ENCODE measurements around the gene KRT5. TPM values are rescaled to one million over a fixed set of nuclear protein-coding genes. Genes with fewer than 3 reads are reported as not detected.

The KRT5 gene
- polyA plus RNA-seq, 3 donors = 0.04 TPM; not detected in 2

DNA sequence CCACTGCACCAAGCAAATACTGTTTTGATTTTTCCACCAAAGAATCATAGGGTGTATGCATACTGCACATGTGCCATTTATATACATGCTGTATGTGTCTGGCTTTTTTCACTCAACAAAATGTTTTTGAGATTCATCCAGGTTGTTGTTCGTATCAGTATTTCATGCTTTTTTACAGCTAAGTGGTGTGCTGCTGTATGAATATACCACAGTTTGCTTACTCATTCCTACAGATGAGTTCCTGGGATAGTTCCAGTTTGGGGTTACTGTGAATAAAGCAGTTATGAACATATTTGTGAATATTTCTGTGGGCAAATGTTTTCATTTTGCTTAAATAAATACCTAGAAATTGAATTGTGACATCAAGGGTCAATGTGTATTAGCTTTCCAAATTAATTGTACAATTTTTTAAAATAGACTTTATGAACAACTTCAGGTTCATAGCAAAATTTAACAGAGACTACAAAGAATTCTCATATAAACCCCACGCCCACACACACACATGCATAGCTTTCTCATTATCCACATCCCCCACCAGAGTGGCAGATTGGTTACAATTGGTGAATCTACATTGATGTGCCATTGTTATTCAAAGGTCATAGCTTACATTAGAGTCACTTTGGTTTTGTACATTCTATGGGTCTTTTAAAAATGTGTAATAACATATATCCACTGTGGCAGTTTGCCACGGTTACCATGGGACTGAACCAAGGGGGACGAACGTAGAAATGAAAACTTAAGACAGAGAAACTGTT is 20.2 kb downstream of the KRT5 start:
- TF ChIP-seq CTCF (IDR thresholded peaks at IDR 0.05) = no peak
- intact Hi-C loops (cut with micrococcal nuclease) = no loop called here
- H3K36me3 ChIP-seq (replicated peaks in 1 of 2; ENCODE audit: control insufficient read depth in 1 of 2, insufficient read depth in 2 of 2, low read length in 2 of 2) = no peaks in the 10 kb centered on the region
- no peaks in the 10 kb centered on the region for H3K79me2 ChIP-seq (ENCODE audit: insufficient read depth, low read length)
- H3K27ac Mint-ChIP-seq = no peak overlapping the region
- no peak overlapping the region for H3K4me2 ChIP-seq (replicated peaks; ENCODE audit: extremely low read depth, low read length, poor library complexity, severe bottlenecking)
- no peak overlapping the region for H3K9ac ChIP-seq (ENCODE audit: insufficient read depth, low read length, poor library complexity, severe bottlenecking)
- H3K9me3 ChIP-seq (replicated peaks in 1 of 2; ENCODE audit: control insufficient read depth in 1 of 2, insufficient read depth in 1 of 2, low read length in 2 of 2) = peaks cover 0 to 8% of the 10 kb centered on the region in 2 donors
- H3K4me1 Mint-ChIP-seq = peaks cover 8% of the 10 kb centered on the region
- H4K20me1 ChIP-seq (ENCODE audit: insufficient read depth, low read length) = no peaks in the 10 kb centered on the region
- peaks cover 4 to 8% of the 10 kb centered on the region in 2 donors for H3K4me1 ChIP-seq (ENCODE audit: control insufficient read depth in 1 of 2, insufficient read depth in 2 of 2, low read length in 2 of 2)
- H3K27me3 Mint-ChIP-seq (ENCODE audit: low read depth in 3 of 3) = peaks cover 3 to 18% (median 4%) of the 10 kb centered on the region in 3 donors
- no peak for DNase-seq
- H2AFZ ChIP-seq (ENCODE audit: insufficient read depth, low read depth, low read length, poor library complexity, severe bottlenecking) = no peak overlapping the region
- H3K27me3 ChIP-seq (ENCODE audit: control insufficient read depth in 2 of 2, insufficient read depth in 2 of 2, low read length in 2 of 2) = no peaks in the 10 kb centered on the region
- no peak overlapping the region for H3K4me3 ChIP-seq (replicated peaks in 1 of 3; ENCODE audit: low read depth in 2 of 3, low read length in 3 of 3)
- H3K36me3 Mint-ChIP-seq = no peaks in the 10 kb centered on the region
- no peak overlapping the region for H3K4me3 Mint-ChIP-seq
- no peak overlapping the region for H3K27ac ChIP-seq (ENCODE audit: low read depth in 1 of 2, low read length in 2 of 2)
- WGBS (ENCODE audit: insufficient coverage) = 100% methylated on average over 3 of the region's 5 CpGs
- H3K9me3 Mint-ChIP-seq = peaks cover 0 to 17% (median 9%) of the 10 kb centered on the region in 7 donors

GRCh38 chr12:52498946-52499345 is 21.2 kb downstream of the KRT5 start:
- no peaks in the 10 kb centered on the region for H4K20me1 ChIP-seq (ENCODE audit: insufficient read depth, low read length)
- intact Hi-C loops (cut with micrococcal nuclease) = no loop called here
- no peak overlapping the region for H2AFZ ChIP-seq (ENCODE audit: insufficient read depth, low read depth, low read length, poor library complexity, severe bottlenecking)
- Mint-ChIP-seq H3K27ac (no peak overlapping the region), H3K4me3 (no peak overlapping the region), H3K36me3 (no peaks in the 10 kb centered on the region), H3K27me3 (ENCODE audit: low read depth in 3 of 3) (peaks cover 4 to 13% (median 5%) of the 10 kb centered on the region in 3 donors), H3K4me1 (peaks cover 19% of the 10 kb centered on the region), H3K9me3 (peaks cover 0 to 17% (median 9%) of the 10 kb centered on the region in 7 donors)
- no peaks in the 10 kb centered on the region for H3K36me3 ChIP-seq (replicated peaks in 1 of 2; ENCODE audit: control insufficient read depth in 1 of 2, insufficient read depth in 2 of 2, low read length in 2 of 2)
- no peak overlapping the region for H3K4me2 ChIP-seq (replicated peaks; ENCODE audit: extremely low read depth, low read length, poor library complexity, severe bottlenecking)
- no peak overlapping the region for H3K4me3 ChIP-seq (replicated peaks in 1 of 3; ENCODE audit: low read depth in 2 of 3, low read length in 3 of 3)
- no peak overlapping the region for H3K27ac ChIP-seq (ENCODE audit: low read depth in 1 of 2, low read length in 2 of 2)
- H3K9me3 ChIP-seq (replicated peaks in 1 of 2; ENCODE audit: control insufficient read depth in 1 of 2, insufficient read depth in 1 of 2, low read length in 2 of 2) = peaks cover 0 to 8% of the 10 kb centered on the region in 2 donors
- no peaks in the 10 kb centered on the region for H3K27me3 ChIP-seq (ENCODE audit: control insufficient read depth in 2 of 2, insufficient read depth in 2 of 2, low read length in 2 of 2)
- peaks cover 9 to 18% of the 10 kb centered on the region in 2 donors for H3K4me1 ChIP-seq (ENCODE audit: control insufficient read depth in 1 of 2, insufficient read depth in 2 of 2, low read length in 2 of 2)
- no peaks in the 10 kb centered on the region for H3K79me2 ChIP-seq (ENCODE audit: insufficient read depth, low read length)
- no peak for DNase-seq
- WGBS (ENCODE audit: insufficient coverage) = no CpG with 5 or more reads among the region's 1 CpG
- no peak for TF ChIP-seq CTCF (IDR thresholded peaks at IDR 0.05)
- H3K9ac ChIP-seq (ENCODE audit: insufficient read depth, low read length, poor library complexity, severe bottlenecking) = no peak overlapping the region

Data from CD14-positive monocyte (primary cell).